H9 (cell line): ENCODE results near the gene PTPRS. TPM values are rescaled to one million over a fixed set of nuclear protein-coding genes. Genes with fewer than 3 reads are reported as not detected.

Experiments used
- DNase-seq: peaks from one replicate; pipeline ENCODE4 v3.0.0-alpha.2; 2017
- H2AFZ ChIP-seq: one replicate; pipeline ENCODE4 v1.6.1; 2013; ENCODE audit warnings: mild to moderate bottlenecking, low read length, control low read depth, moderate library complexity
- H2AK5ac ChIP-seq: 2 replicates; pipeline ENCODE4 v1.6.1; 2013; ENCODE audit warnings: low read length, control low read depth, mixed read lengths; ENCODE audit not compliant: insufficient read length
- H2BK120ac ChIP-seq: one replicate; pipeline ENCODE4 v1.6.1; 2013; ENCODE audit warnings: low read depth, mild to moderate bottlenecking, low read length, control low read depth, inconsistent platforms; ENCODE audit not compliant: poor library complexity, severe bottlenecking
- H2BK12ac ChIP-seq: 2 replicates; pipeline ENCODE4 v1.6.1; 2013; ENCODE audit warnings: low read length, control low read depth, mixed read lengths, low read depth; ENCODE audit not compliant: insufficient read length
- H2BK15ac ChIP-seq: 2 replicates; pipeline ENCODE4 v1.6.1; 2013; ENCODE audit warnings: low read depth, low read length, control low read depth
- H2BK20ac ChIP-seq: one replicate; pipeline ENCODE4 v1.6.1; 2013; ENCODE audit warnings: low read depth, mild to moderate bottlenecking, low read length, control low read depth, inconsistent platforms; ENCODE audit not compliant: poor library complexity, severe bottlenecking
- H2BK5ac ChIP-seq: 2 replicates; pipeline ENCODE4 v1.6.1; 2013; ENCODE audit warnings: low read length, control low read depth, mixed read lengths; ENCODE audit not compliant: insufficient read length
- H3K14ac ChIP-seq: 2 replicates; pipeline ENCODE4 v1.6.1; 2013; ENCODE audit warnings: low read length, control low read depth; ENCODE audit not compliant: insufficient read depth
- H3K18ac ChIP-seq: 2 replicates; pipeline ENCODE4 v1.6.1; 2013; ENCODE audit warnings: low read depth, mild to moderate bottlenecking, mixed read lengths, low read length, control low read depth; ENCODE audit not compliant: insufficient read length
- H3K23ac ChIP-seq: 2 replicates; pipeline ENCODE4 v1.6.1; 2013; ENCODE audit warnings: low read length, control low read depth, mixed read lengths, low read depth; ENCODE audit not compliant: insufficient read length
- H3K23me2 ChIP-seq: 2 replicates; pipeline ENCODE4 v1.6.1; 2013; ENCODE audit warnings: low read depth, mild to moderate bottlenecking, mixed read lengths, low read length, control low read depth; ENCODE audit not compliant: insufficient read length, poor library complexity, severe bottlenecking
- H3K27ac ChIP-seq: 2 replicates; pipeline ENCODE4 v1.5.1; 2013; ENCODE audit warnings: low read length, control low read depth, mixed read lengths, low read depth; ENCODE audit not compliant: insufficient read length
- H3K27me3 ChIP-seq: 2 replicates; pipeline ENCODE4 v1.6.1; 2013; ENCODE audit warnings: low read length, control low read depth, inconsistent platforms; ENCODE audit not compliant: insufficient read depth
- H3K4ac ChIP-seq: 2 replicates; pipeline ENCODE4 v1.6.1; 2013; ENCODE audit warnings: low read depth, mild to moderate bottlenecking, control low read depth, inconsistent platforms, low read length, moderate library complexity
- H3K4me1 ChIP-seq: 2 replicates; pipeline ENCODE4 v1.6.1; 2013; ENCODE audit warnings: low read length, control low read depth, inconsistent platforms; ENCODE audit not compliant: insufficient read depth
- H3K4me2 ChIP-seq: 2 replicates; pipeline ENCODE4 v1.6.1; 2013; ENCODE audit warnings: low read length, control low read depth, mixed read lengths; ENCODE audit not compliant: insufficient read length, insufficient read depth
- H3K56ac ChIP-seq: 2 replicates; pipeline ENCODE4 v1.6.1; 2013; ENCODE audit warnings: low read depth, mild to moderate bottlenecking, mixed read lengths, low read length, control low read depth; ENCODE audit not compliant: insufficient read length
- H3K79me1 ChIP-seq: 2 replicates; pipeline ENCODE4 v1.6.1; 2013; ENCODE audit warnings: low read depth, mild to moderate bottlenecking, moderate library complexity, low read length, control low read depth, inconsistent platforms; ENCODE audit not compliant: insufficient read depth, poor library complexity, severe bottlenecking
- H3K79me2 ChIP-seq: 2 replicates; pipeline ENCODE4 v1.6.1; 2013; ENCODE audit warnings: low read length, control low read depth, inconsistent platforms; ENCODE audit not compliant: insufficient read depth
- H3K9ac ChIP-seq: 2 replicates; pipeline ENCODE4 v1.6.1; 2013; ENCODE audit warnings: low read length, control low read depth, mixed read lengths; ENCODE audit not compliant: insufficient read length; ENCODE audit errors: extremely low read depth
- H3K9me3 ChIP-seq: one replicate; pipeline ENCODE4 v1.6.1; 2013; ENCODE audit warnings: low read depth, low read length, inconsistent platforms; ENCODE audit not compliant: control insufficient read depth
- H3T11ph ChIP-seq: one replicate; pipeline ENCODE4 v1.6.1; 2013; ENCODE audit warnings: mild to moderate bottlenecking, low read length, control low read depth, inconsistent platforms
- H4K20me1 ChIP-seq: one replicate; pipeline ENCODE4 v1.6.1; 2013; ENCODE audit not compliant: control insufficient read depth, insufficient read length, insufficient read depth
- H4K5ac ChIP-seq: 2 replicates; pipeline ENCODE4 v1.6.1; 2013; ENCODE audit warnings: low read depth, mild to moderate bottlenecking, mixed read lengths, low read length, control low read depth; ENCODE audit not compliant: insufficient read length
- H4K8ac ChIP-seq: replicated peaks from 2 replicates; pipeline ENCODE4 v1.6.1; 2013; ENCODE audit warnings: low read length, control low read depth, mixed read lengths, low read depth; ENCODE audit not compliant: insufficient read length
- H4K91ac ChIP-seq: 2 replicates; pipeline ENCODE4 v1.6.1; 2013; ENCODE audit warnings: low read depth, mild to moderate bottlenecking, moderate library complexity, mixed read lengths, low read length, control low read depth; ENCODE audit not compliant: insufficient read length
- H3K27ac Mint-ChIP-seq, 3 experiments: 2 replicates in 2 of 3; 3 replicates in 1 of 3; pipeline ENCODE4 v1.8.0; 2020 to 2021; ENCODE audit warnings: mixed read lengths in 3 of 3, mild to moderate bottlenecking in 1 of 3, moderate library complexity in 1 of 3
- H3K27me3 Mint-ChIP-seq: 2 replicates; pipeline ENCODE4 v1.8.0; 2021; ENCODE audit warnings: low read depth, mild to moderate bottlenecking, moderate library complexity, mixed read lengths
- H3K36me3 Mint-ChIP-seq, 3 experiments: 2 replicates in 2 of 3; 3 replicates in 1 of 3; pipeline ENCODE4 v1.8.0; 2020 to 2021; ENCODE audit warnings: low read depth in 3 of 3, mixed read lengths in 3 of 3; ENCODE audit not compliant: insufficient read depth in 1 of 3
- H3K4me1 Mint-ChIP-seq, 2 experiments: 2 replicates each; pipeline ENCODE4 v1.8.0; 2020; ENCODE audit warnings: mixed read lengths in 2 of 2
- H3K4me3 Mint-ChIP-seq, 2 experiments: 2 replicates in 1 of 2; 3 replicates in 1 of 2; pipeline ENCODE4 v1.8.0; 2020 to 2021; ENCODE audit warnings: mild to moderate bottlenecking in 2 of 2, mixed read lengths in 2 of 2, moderate library complexity in 1 of 2
- H3K9me3 Mint-ChIP-seq, 2 experiments: 2 replicates in 1 of 2; 3 replicates in 1 of 2; pipeline ENCODE4 v1.8.0; 2020; ENCODE audit warnings: mild to moderate bottlenecking in 2 of 2, mixed read lengths in 2 of 2, moderate library complexity in 1 of 2
- WGBS: extraction: QIAGEN DNeasy Blood & Tissue Kit; methylation state at CpG from one replicate; pipeline ENCODE4 v1.1.7; 2013; ENCODE audit warnings: missing lambda C conversion rate, low lambda C conversion rate, mixed read lengths; ENCODE audit not compliant: insufficient read length; ENCODE audit errors: extremely low coverage; 5-methylcytosine and 5-hydroxymethylcytosine counted together
- total RNA-seq: library from RNA; stranded (reverse); gene quantifications from 2 replicates; pipeline ENCODE4 v1.2.1, GENCODE V29; 2021
- TF ChIP-seq, protein P1 (sequence below): fragments of 200-600 bp; sonication (generic); conservative IDR thresholded peaks from 3 replicates; pipeline ENCODE4 v1.8.0; 2021; ENCODE audit warnings: antibody characterized with exemption, mild to moderate bottlenecking

Gene PTPRS
- total RNA-seq, 1 experiment from 2014 or later, result 186 TPM

DNA sequence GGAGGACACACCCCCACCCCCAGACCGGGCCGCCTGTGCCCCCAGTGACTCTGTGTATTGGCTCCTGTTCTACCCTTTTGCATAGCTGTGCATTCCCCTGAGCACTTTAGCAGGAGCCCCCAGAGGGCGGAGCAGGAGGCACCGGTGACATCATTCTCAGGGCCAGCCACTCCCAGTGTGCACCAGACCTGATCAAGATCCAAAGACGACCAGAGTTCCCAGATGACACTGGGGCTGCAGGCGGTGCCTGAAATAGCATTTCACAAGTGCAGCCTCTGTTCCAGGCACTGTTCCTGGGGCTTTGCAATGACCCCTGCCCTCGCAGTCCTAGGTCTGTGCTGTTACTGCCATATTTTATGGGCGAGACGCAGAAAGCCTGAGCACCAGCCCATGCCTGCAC, 14.5 kb upstream of the PTPRS start:
- Histone ChIP-seq H4K8ac (no peak overlapping the region), H3K4ac (no peak overlapping the region), H3K79me2 (no peaks in the 10 kb centered on the region), H3K27me3 (no peaks in the 10 kb centered on the region), H4K91ac (no peak overlapping the region), H4K20me1 (no peaks in the 10 kb centered on the region), H2BK12ac (no peak overlapping the region), H3K4me2 (no peak overlapping the region), H3K9me3 (no peaks in the 10 kb centered on the region), H2AFZ (no peak overlapping the region), H4K5ac (no peak overlapping the region), H3K79me1 (no peaks in the 10 kb centered on the region), H3K14ac (no peak overlapping the region), H3K9ac (no peak overlapping the region), H2BK20ac (no peak overlapping the region), H3K18ac (no peak overlapping the region), H2BK120ac (no peak overlapping the region), H2AK5ac (no peak overlapping the region), H3K56ac (no peak overlapping the region), H3T11ph (no peak overlapping the region), H2BK15ac (no peak overlapping the region), H2BK5ac (no peak overlapping the region), H3K23ac (no peak overlapping the region), H3K23me2 (no peaks in the 10 kb centered on the region), H3K27ac (no peak overlapping the region), H3K4me1 (no peaks in the 10 kb centered on the region)
- Mint-ChIP-seq H3K27me3 (peaks cover 41% of the 10 kb centered on the region), H3K4me1 (peaks cover 13 to 18% of the 10 kb centered on the region in 2 experiments), H3K9me3 (peaks cover 0 to 6% of the 10 kb centered on the region in 2 experiments; a peak in 3 of 5 replicates), H3K36me3 (no peaks in the 10 kb centered on the region), H3K4me3 (no peak overlapping the region), H3K27ac (no peak overlapping the region)
- no peak for DNase-seq
- TF ChIP-seq, protein P1, sequence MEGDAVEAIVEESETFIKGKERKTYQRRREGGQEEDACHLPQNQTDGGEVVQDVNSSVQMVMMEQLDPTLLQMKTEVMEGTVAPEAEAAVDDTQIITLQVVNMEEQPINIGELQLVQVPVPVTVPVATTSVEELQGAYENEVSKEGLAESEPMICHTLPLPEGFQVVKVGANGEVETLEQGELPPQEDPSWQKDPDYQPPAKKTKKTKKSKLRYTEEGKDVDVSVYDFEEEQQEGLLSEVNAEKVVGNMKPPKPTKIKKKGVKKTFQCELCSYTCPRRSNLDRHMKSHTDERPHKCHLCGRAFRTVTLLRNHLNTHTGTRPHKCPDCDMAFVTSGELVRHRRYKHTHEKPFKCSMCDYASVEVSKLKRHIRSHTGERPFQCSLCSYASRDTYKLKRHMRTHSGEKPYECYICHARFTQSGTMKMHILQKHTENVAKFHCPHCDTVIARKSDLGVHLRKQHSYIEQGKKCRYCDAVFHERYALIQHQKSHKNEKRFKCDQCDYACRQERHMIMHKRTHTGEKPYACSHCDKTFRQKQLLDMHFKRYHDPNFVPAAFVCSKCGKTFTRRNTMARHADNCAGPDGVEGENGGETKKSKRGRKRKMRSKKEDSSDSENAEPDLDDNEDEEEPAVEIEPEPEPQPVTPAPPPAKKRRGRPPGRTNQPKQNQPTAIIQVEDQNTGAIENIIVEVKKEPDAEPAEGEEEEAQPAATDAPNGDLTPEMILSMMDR, result no peak
- no CpG with 5 or more reads among the region's 9 CpGs for WGBS
